ENCODE results near the gene MYH9.

- TF ChIP-seq, protein P1, sequence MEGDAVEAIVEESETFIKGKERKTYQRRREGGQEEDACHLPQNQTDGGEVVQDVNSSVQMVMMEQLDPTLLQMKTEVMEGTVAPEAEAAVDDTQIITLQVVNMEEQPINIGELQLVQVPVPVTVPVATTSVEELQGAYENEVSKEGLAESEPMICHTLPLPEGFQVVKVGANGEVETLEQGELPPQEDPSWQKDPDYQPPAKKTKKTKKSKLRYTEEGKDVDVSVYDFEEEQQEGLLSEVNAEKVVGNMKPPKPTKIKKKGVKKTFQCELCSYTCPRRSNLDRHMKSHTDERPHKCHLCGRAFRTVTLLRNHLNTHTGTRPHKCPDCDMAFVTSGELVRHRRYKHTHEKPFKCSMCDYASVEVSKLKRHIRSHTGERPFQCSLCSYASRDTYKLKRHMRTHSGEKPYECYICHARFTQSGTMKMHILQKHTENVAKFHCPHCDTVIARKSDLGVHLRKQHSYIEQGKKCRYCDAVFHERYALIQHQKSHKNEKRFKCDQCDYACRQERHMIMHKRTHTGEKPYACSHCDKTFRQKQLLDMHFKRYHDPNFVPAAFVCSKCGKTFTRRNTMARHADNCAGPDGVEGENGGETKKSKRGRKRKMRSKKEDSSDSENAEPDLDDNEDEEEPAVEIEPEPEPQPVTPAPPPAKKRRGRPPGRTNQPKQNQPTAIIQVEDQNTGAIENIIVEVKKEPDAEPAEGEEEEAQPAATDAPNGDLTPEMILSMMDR (conservative IDR thresholded peaks at IDR 0.05; ENCODE audit: low read depth, low read length): no peak
- TF ChIP-seq EZH2 (IDR thresholded peaks at IDR 0.05; ENCODE audit: borderline replicate concordance, low read depth, low read length, poor library complexity, severe bottlenecking): no peak
Measured at GRCh38 chr22:36324414-36324813, 63.4 kb downstream of the MYH9 start.

Measured in A673 (cell line).